ENCODE measurements around the gene ZNF333.

- TF ChIP-seq POLR2AphosphoS5 (IDR thresholded peaks at IDR 0.05; ENCODE audit: insufficient read depth in 1 of 2, low read depth in 1 of 2) (no peak), CTCF (IDR thresholded peaks at IDR 0.05) (no peak)
These were observed 71.8 kb downstream of the ZNF333 start for GRCh38 chr19:14761607-14762006.
